SK-N-MC (cell line): ENCODE results near the gene COQ4.
A peak's percentile ranks its signal among the peaks of the same experiment; 100 is the strongest.

Experiments used
- DNase-seq: peaks from one replicate; pipeline ENCODE4 v3.0.0-alpha.2; 2011; ENCODE audit warnings: low read depth, low spot score
- H3K27ac ChIP-seq: fragments of 200-600 bp; sonication (generic); 2 replicates; pipeline ENCODE4 v1.5.1; 2016; ENCODE audit warnings: mixed run types
- H3K36me3 ChIP-seq: fragments of 200-600 bp; sonication (generic); 2 replicates; pipeline ENCODE4 v1.6.1; 2017; ENCODE audit warnings: antibody characterized with exemption, low read length, mixed read lengths; ENCODE audit not compliant: insufficient read depth
- H3K4me3 ChIP-seq: fragments of 200-600 bp; sonication (generic); 2 replicates; pipeline ENCODE4 v1.5.1; 2016
- H3K9ac ChIP-seq: fragments of 200-600 bp; sonication (generic); 2 replicates; pipeline ENCODE4 v1.8.0; 2017; ENCODE audit warnings: mixed run types, mixed read lengths; ENCODE audit not compliant: insufficient read length
- H3K9me3 ChIP-seq: fragments of 200-600 bp; sonication (generic); 2 replicates; pipeline ENCODE4 v1.6.1; 2017; ENCODE audit warnings: low read depth, mild to moderate bottlenecking, antibody characterized with exemption, low read length, moderate library complexity, mixed read lengths
- EZH2 ChIP-seq: fragments of 200-600 bp; sonication (generic); IDR thresholded peaks from one replicate; pipeline ENCODE4 v1.6.1; 2017; ENCODE audit warnings: antibody characterized with exemption
- FOXP2 ChIP-seq: optimal IDR thresholded peaks from 2 replicates; pipeline ENCODE3; 2011; ENCODE audit warnings: mild to moderate bottlenecking, moderate library complexity; ENCODE audit not compliant: insufficient read depth; ENCODE audit errors: extremely low read length, control extremely low read depth
- POLR2AphosphoS5 ChIP-seq: IDR thresholded peaks from 2 replicates; pipeline ENCODE4 v1.6.1; 2012; ENCODE audit warnings: mild to moderate bottlenecking, low read depth, low read length, borderline replicate concordance

COQ4 gene

GRCh38 chr9:128317629-128318028, 5.0 kb upstream of the COQ4 start:
- no peak for DNase-seq
- peaks cover 33% of the 10 kb centered on the region; the same call in 1 of the 2 replicates for H3K36me3 ChIP-seq
- no peak for TF ChIP-seq EZH2
- TF ChIP-seq FOXP2 = no peak
- no peak for TF ChIP-seq POLR2AphosphoS5
- no peaks in the 10 kb centered on the region for H3K9me3 ChIP-seq
- H3K9ac ChIP-seq = no peak overlapping the region
- no peak overlapping the region for H3K27ac ChIP-seq
- no peak overlapping the region for H3K4me3 ChIP-seq

GRCh38 chr9:128321343-128321742, 1.3 kb upstream of the COQ4 start:
- peak overlapping the region; percentile 98 for H3K9ac ChIP-seq
- peaks cover 27% of the 10 kb centered on the region; the same call in 1 of the 2 replicates for H3K36me3 ChIP-seq

GRCh38 chr9:128321879-128322403, 698 bp upstream of the COQ4 start:
- Histone ChIP-seq H3K9me3 (no peaks in the 10 kb centered on the region), H3K4me3 (peak overlapping the region; percentile 94), H3K36me3 (peaks cover 21% of the 10 kb centered on the region; the same call in 1 of the 2 replicates), H3K9ac (peak overlapping the region; percentile 98), H3K27ac (no peak overlapping the region)
- no peak for DNase-seq
- TF ChIP-seq FOXP2 = no peak

More at GRCh38 chr9:128321343-128321742, 1.3 kb upstream of the COQ4 start:
- TF ChIP-seq POLR2AphosphoS5 (no peak), EZH2 (no peak), FOXP2 (no peak)
- Histone ChIP-seq H3K4me3 (peak overlapping the region; percentile 94), H3K9me3 (no peaks in the 10 kb centered on the region), H3K27ac (no peak overlapping the region)
- no peak for DNase-seq

GRCh38 chr9:128323212-128323730, 632 bp downstream of the COQ4 start:
- Histone ChIP-seq H3K4me3 (peak overlapping the region; percentile 94), H3K36me3 (peaks cover 15% of the 10 kb centered on the region; the same call in 1 of the 2 replicates), H3K9me3 (no peaks in the 10 kb centered on the region), H3K27ac (0 out of 2 replicates have a peak overlapping the region, but pooled peaks have one; percentile 3), H3K9ac (peak overlapping the region; percentile 98)
- TF ChIP-seq EZH2 (no peak), FOXP2 (no peak), POLR2AphosphoS5 (no peak)
- DNase-seq = no peak

GRCh38 chr9:128323791-128324190, 1.2 kb downstream of the COQ4 start:
- TF ChIP-seq EZH2 (no peak), POLR2AphosphoS5 (no peak)
- H3K27ac ChIP-seq = no peak overlapping the region

GRCh38 chr9:128324401-128324800, 1.8 kb downstream of the COQ4 start:
- Histone ChIP-seq H3K4me3 (no peak overlapping the region), H3K9me3 (no peaks in the 10 kb centered on the region), H3K36me3 (peaks cover 15% of the 10 kb centered on the region; the same call in 1 of the 2 replicates), H3K9ac (no peak overlapping the region), H3K27ac (no peak overlapping the region)
- DNase-seq = no peak
- TF ChIP-seq FOXP2 (no peak), POLR2AphosphoS5 (no peak), EZH2 (no peak)

More at GRCh38 chr9:128323791-128324190, 1.2 kb downstream of the COQ4 start:
- peaks cover 15% of the 10 kb centered on the region; the same call in 1 of the 2 replicates for H3K36me3 ChIP-seq
- H3K4me3 ChIP-seq = peak overlapping the region; percentile 94
- peak overlapping the region; percentile 98 for H3K9ac ChIP-seq
- H3K9me3 ChIP-seq = no peaks in the 10 kb centered on the region
- no peak for DNase-seq

- Histone ChIP-seq H3K36me3 (peaks cover 15% of the 10 kb centered on the region; the same call in 1 of the 2 replicates), H3K4me3 (no peak overlapping the region), H3K9ac (no peak overlapping the region), H3K9me3 (no peaks in the 10 kb centered on the region), H3K27ac (no peak overlapping the region)
- no peak for DNase-seq
- no peak for TF ChIP-seq POLR2AphosphoS5
- no peak for TF ChIP-seq EZH2
- no peak for TF ChIP-seq FOXP2
Measured at GRCh38 chr9:128325629-128326028, 3.0 kb downstream of the COQ4 start.

- no peaks in the 10 kb centered on the region; the same call in 1 of the 2 replicates for H3K36me3 ChIP-seq
- H3K9ac ChIP-seq = no peak overlapping the region
- no peaks in the 10 kb centered on the region for H3K9me3 ChIP-seq
- H3K27ac ChIP-seq = no peak overlapping the region
- DNase-seq = no peak
- no peak overlapping the region for H3K4me3 ChIP-seq
- TF ChIP-seq EZH2 (no peak), POLR2AphosphoS5 (no peak), FOXP2 (no peak)
Measured at GRCh38 chr9:128333451-128333869, 10.8 kb downstream of the COQ4 start.

- Histone ChIP-seq H3K9me3 (no peaks in the 10 kb centered on the region), H3K27ac (no peak overlapping the region), H3K4me3 (no peak overlapping the region), H3K9ac (no peak overlapping the region), H3K36me3 (no peaks in the 10 kb centered on the region)
- no peak for DNase-seq
- no peak for TF ChIP-seq FOXP2
- no peak for TF ChIP-seq POLR2AphosphoS5
- no peak for TF ChIP-seq EZH2
Measured at GRCh38 chr9:128335161-128335560, 12.5 kb downstream of the COQ4 start.
